Left forelimb (tissue), 1 donor: ENCODE measurements around the gene GATA5.

Experiments
- DNase-seq: peaks from one replicate; pipeline ENCODE4 v3.0.0-alpha.2; 2018; ENCODE audit warnings: low spot score

Gene GATA5

GRCh38 chr20:62416651-62417637 is 58.9 kb downstream of the GATA5 start:
- DNase-seq, result no peak

GRCh38 chr20:62415354-62416111 is 60.3 kb downstream of the GATA5 start:
- DNase-seq, result no peak

GRCh38 chr20:62413896-62414481 is 61.8 kb downstream of the GATA5 start:
- DNase-seq, result no peak
